Retinal pigment epithelial cell (primary cell): ENCODE results near the gene ASZ1.

ENCODE experiments used
- DNase-seq: peaks from one replicate; pipeline ENCODE4 v3.0.0-alpha.2; 2010; ENCODE audit warnings: low read depth
- H3K4me3 ChIP-seq: 2 replicates; pipeline ENCODE4 v1.5.1; 2011; ENCODE audit warnings: mild to moderate bottlenecking, low read length, control low read depth, moderate library complexity
- CTCF ChIP-seq: conservative IDR thresholded peaks from 2 replicates; pipeline ENCODE4 v1.5.1; 2011; ENCODE audit warnings: low read depth, low read length, control low read depth, inconsistent platforms

The ASZ1 gene

GRCh38 chr7:117347962-117348672, 79.2 kb downstream of the ASZ1 start:
- TF ChIP-seq CTCF, result no peak
- DNase-seq, result no peak
- no peak overlapping the region for H3K4me3 ChIP-seq

GRCh38 chr7:117347480-117347879, 79.8 kb downstream of the ASZ1 start:
- no peak overlapping the region for H3K4me3 ChIP-seq
- no peak for TF ChIP-seq CTCF
- DNase-seq, result no peak

GRCh38 chr7:117346161-117346560, 81.1 kb downstream of the ASZ1 start:
- no peak for DNase-seq
- H3K4me3 ChIP-seq, result no peak overlapping the region
- TF ChIP-seq CTCF, result no peak

- TF ChIP-seq CTCF, result no peak
- no peak overlapping the region for H3K4me3 ChIP-seq
- DNase-seq, result no peak
Observed at GRCh38 chr7:117338020-117338419, 89.3 kb downstream of the ASZ1 start.

- TF ChIP-seq CTCF, result no peak
- H3K4me3 ChIP-seq, result no peak overlapping the region
- DNase-seq, result no peak
Observed at GRCh38 chr7:117333168-117333567, 94.1 kb downstream of the ASZ1 start.

- no peak overlapping the region for H3K4me3 ChIP-seq
Observed at GRCh38 chr7:117332031-117332430, 95.3 kb downstream of the ASZ1 start.

More at GRCh38 chr7:117332031-117332430, 95.3 kb downstream of the ASZ1 start:
- no peak for TF ChIP-seq CTCF
- DNase-seq, result no peak
